GM12865 (cell line): ENCODE data around the gene PRELID1.

ENCODE experiments used
- DNase-seq: peaks from one replicate; pipeline ENCODE4 v3.0.0; 2010; ENCODE audit warnings: low read depth
- H3K4me3 ChIP-seq: 2 replicates; pipeline ENCODE4 v1.5.1; 2011; ENCODE audit warnings: mild to moderate bottlenecking, low read depth, low read length, control low read depth
- CTCF ChIP-seq: IDR thresholded peaks from 2 replicates; pipeline ENCODE4 v1.5.1; 2011; ENCODE audit warnings: low read length, control low read depth, low read depth, inconsistent platforms; ENCODE audit not compliant: insufficient read depth; ENCODE audit errors: missing control alignments

Gene PRELID1

GRCh38 chr5:177290816-177291596 lies 12.6 kb upstream of the PRELID1 start:
- H3K4me3 ChIP-seq: no peak overlapping the region; the same call in 1 of the 2 replicates
- no peak for TF ChIP-seq CTCF
- DNase-seq: peak; percentile 81

GRCh38 chr5:177291735-177292134 lies 11.9 kb upstream of the PRELID1 start:
- DNase-seq: no peak
- no peak overlapping the region for H3K4me3 ChIP-seq
- no peak for TF ChIP-seq CTCF

GRCh38 chr5:177293819-177294581 lies 9.6 kb upstream of the PRELID1 start:
- DNase-seq: no peak
- no peak overlapping the region for H3K4me3 ChIP-seq
- no peak for TF ChIP-seq CTCF

GRCh38 chr5:177294632-177295031 lies 9.0 kb upstream of the PRELID1 start:
- H3K4me3 ChIP-seq: no peak overlapping the region
- no peak for TF ChIP-seq CTCF

GRCh38 chr5:177295924-177296323 lies 7.7 kb upstream of the PRELID1 start:
- no peak overlapping the region for H3K4me3 ChIP-seq
- no peak for DNase-seq

More at GRCh38 chr5:177294632-177295031, 9.0 kb upstream of the PRELID1 start:
- DNase-seq: no peak

GRCh38 chr5:177296581-177296980 lies 7.0 kb upstream of the PRELID1 start:
- H3K4me3 ChIP-seq: no peak overlapping the region
- no peak for DNase-seq
- TF ChIP-seq CTCF: no peak

More at GRCh38 chr5:177295924-177296323, 7.7 kb upstream of the PRELID1 start:
- TF ChIP-seq CTCF: no peak

GRCh38 chr5:177297922-177298321 lies 5.7 kb upstream of the PRELID1 start:
- no peak overlapping the region for H3K4me3 ChIP-seq
- no peak for TF ChIP-seq CTCF
- DNase-seq: no peak
